Common myeloid progenitor, CD34-positive (primary cell): ENCODE data around the gene DDN.
A peak's percentile ranks its signal among the peaks of the same experiment; 100 is the strongest.

Experiments
- CTCF ChIA-PET: fragments of 350-600 bp; sonication (Branson Sonifier 250); formaldehyde crosslinking; loops from one replicate; lab custom pipeline; 2021; ENCODE audit warnings: antibody characterized with exemption; lab: Charles Lee
- POLR2A ChIA-PET: fragments of 350-600 bp; sonication (Branson Sonifier 250); formaldehyde crosslinking; loops from one replicate; lab custom pipeline; 2021; ENCODE audit warnings: antibody characterized with exemption; lab: Charles Lee
- DNase-seq, 3 donors: peaks; one replicate each; pipeline versions ENCODE4 v3.0.0 to v3.0.0-alpha.2; 2013
- H3K27ac ChIP-seq, 2 experiments: 1 replicate in 1 of 2; 2 replicates in 1 of 2; pipeline ENCODE4 v1.7.0; 2013; ENCODE audit warnings: inconsistent platforms in 2 of 2, low read length in 2 of 2, mild to moderate bottlenecking in 2 of 2, low read depth in 1 of 2, moderate library complexity in 1 of 2; ENCODE audit not compliant: severe bottlenecking in 2 of 2, insufficient read depth in 1 of 2, poor library complexity in 1 of 2
- H3K27me3 ChIP-seq, 5 experiments: replicated peaks in 2 of 5; 1 replicate in 3 of 5; 2 replicates in 2 of 5; pipeline versions ENCODE4 v1.6.1 to v1.7.0; 2013; ENCODE audit warnings: low read length in 4 of 5, mild to moderate bottlenecking in 2 of 5, moderate library complexity in 2 of 5, inconsistent platforms in 1 of 5; ENCODE audit not compliant: insufficient read depth in 5 of 5, control insufficient read depth in 4 of 5
- H3K36me3 ChIP-seq, 4 experiments: 1 replicate in 2 of 4; 2 replicates in 2 of 4; pipeline versions ENCODE4 v1.6.1 to v1.7.0; 2013; ENCODE audit warnings: low read length in 3 of 4, control low read depth in 1 of 4, mild to moderate bottlenecking in 1 of 4; ENCODE audit not compliant: control insufficient read depth in 4 of 4, insufficient read depth in 4 of 4
- H3K4me1 ChIP-seq, 4 experiments: 1 replicate in 3 of 4; 2 replicates in 1 of 4; pipeline versions ENCODE4 v1.6.1 to v1.7.1; 2013; ENCODE audit warnings: low read length in 3 of 4, mild to moderate bottlenecking in 3 of 4, control low read depth in 1 of 4, inconsistent platforms in 1 of 4, moderate library complexity in 1 of 4; ENCODE audit not compliant: control insufficient read depth in 4 of 4, insufficient read depth in 4 of 4; ENCODE audit errors: control extremely low read depth in 1 of 4
- H3K4me3 ChIP-seq, 7 experiments: 1 replicate in 4 of 7; 2 replicates in 3 of 7; pipeline versions ENCODE4 v1.5.1 to v1.7.0; 2013; ENCODE audit warnings: mild to moderate bottlenecking in 7 of 7, low read length in 6 of 7, moderate library complexity in 6 of 7, inconsistent platforms in 2 of 7, low read depth in 2 of 7, control low read depth in 1 of 7; ENCODE audit not compliant: insufficient read depth in 4 of 7, control insufficient read depth in 1 of 7; ENCODE audit errors: extremely low read depth in 1 of 7
- H3K9me3 ChIP-seq, 5 experiments: 1 replicate in 4 of 5; 2 replicates in 1 of 5; pipeline versions ENCODE4 v1.6.1 to v1.7.1; 2013; ENCODE audit warnings: low read length in 4 of 5, mild to moderate bottlenecking in 2 of 5, inconsistent platforms in 1 of 5, low read depth in 1 of 5, moderate library complexity in 1 of 5; ENCODE audit not compliant: control insufficient read depth in 4 of 5, insufficient read depth in 2 of 5; ENCODE audit errors: control extremely low read depth in 1 of 5
- WGBS: methylation state at CpG from one replicate; pipeline ENCODE4 v1.1.5; 2013; ENCODE audit not compliant: insufficient coverage; 5-methylcytosine and 5-hydroxymethylcytosine counted together

DDN gene

GRCh38 chr12:48969160-48969771 lies 29.9 kb downstream of the DDN start:
- no peak overlapping the region for H3K4me3 ChIP-seq
- no peak overlapping the region for H3K27ac ChIP-seq
- DNase-seq = peak in 1 of 3 donors; percentile 30
- ChIA-PET POLR2A (interaction anchor here (1.3 to 1.4 kb wide), 2 partner anchors 12 to 25 kb away, joined by 4 to 8 read pairs; partner anchors contain the start of gene ARF3), CTCF (interaction anchor here (1.2 to 75.7 kb wide), 4 partner anchors 21 to 80 kb away, joined by 3 to 1637 read pairs (median 290); partner anchors contain the start of genes ARF3, DDN, FKBP11 and WNT1)
- H3K9me3 ChIP-seq = no peaks in the 10 kb centered on the region
- H3K36me3 ChIP-seq = no peaks in the 10 kb centered on the region
- peaks cover 0 to 58% (median 37%) of the 10 kb centered on the region in 5 experiments for H3K27me3 ChIP-seq
- whole genome bisulfite sequencing = 60% methylated on average over 5 of the region's 8 CpGs
- peaks cover 0 to 55% (median 41%) of the 10 kb centered on the region in 4 experiments for H3K4me1 ChIP-seq

DNA sequence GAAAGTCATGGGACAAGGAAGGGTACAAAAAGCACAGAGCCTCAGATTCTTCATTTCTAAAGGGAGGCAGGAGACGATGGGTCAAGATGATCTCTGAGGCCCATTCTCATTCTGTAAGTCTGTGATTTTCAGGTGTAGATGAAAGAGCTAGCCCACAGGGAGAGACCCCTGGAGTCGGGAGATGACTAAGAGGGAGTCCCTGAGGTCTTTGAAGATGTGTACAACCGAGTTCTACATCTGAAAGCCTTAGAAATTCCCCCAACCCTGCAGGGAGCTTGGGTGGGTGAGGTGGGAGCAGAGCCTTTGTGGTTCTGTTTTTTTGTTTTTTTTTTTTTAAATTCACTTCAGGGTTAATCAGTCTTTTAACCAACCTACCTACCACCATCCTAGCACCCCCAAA lies 30.7 kb downstream of the DDN start:
- Histone ChIP-seq H3K9me3 (no peaks in the 10 kb centered on the region), H3K4me3 (no peak overlapping the region), H3K4me1 (peaks cover 0 to 48% (median 39%) of the 10 kb centered on the region in 4 experiments), H3K27me3 (peaks cover 0 to 50% (median 34%) of the 10 kb centered on the region in 5 experiments), H3K27ac (no peak overlapping the region), H3K36me3 (no peaks in the 10 kb centered on the region)
- 95% methylated on average over 3 of the region's 3 CpGs for WGBS
- ChIA-PET POLR2A (no interaction called here), CTCF (interaction anchor here (1.2 to 75.7 kb wide), 5 partner anchors 22 to 79 kb away, joined by 3 to 1637 read pairs (median 4); partner anchors contain the start of genes ARF3, DDN, FKBP11 and WNT1)
- no peak for DNase-seq

- Histone ChIP-seq H3K4me1 (peaks cover 0 to 43% (median 38%) of the 10 kb centered on the region in 4 experiments), H3K9me3 (no peaks in the 10 kb centered on the region), H3K4me3 (no peak overlapping the region), H3K27me3 (peaks cover 0 to 45% (median 30%) of the 10 kb centered on the region in 5 experiments), H3K36me3 (no peaks in the 10 kb centered on the region), H3K27ac (no peak overlapping the region)
- DNase-seq = no peak
- POLR2A ChIA-PET = no interaction called here
- CTCF ChIA-PET = interaction anchor here (0.8 to 75.7 kb wide), 5 partner anchors 23 to 78 kb away, joined by 3 to 1637 read pairs (median 4); partner anchors contain the start of genes ARF3, DDN, FKBP11 and WNT1
- 82% methylated on average over 2 of the region's 7 CpGs for WGBS
Observed at GRCh38 chr12:48967991-48968390, 31.2 kb downstream of the DDN start.

GRCh38 chr12:48966177-48966895 lies 32.8 kb downstream of the DDN start:
- Histone ChIP-seq H3K4me1 (peaks cover 0 to 26% (median 21%) of the 10 kb centered on the region in 4 experiments), H3K27ac (no peak overlapping the region), H3K9me3 (no peaks in the 10 kb centered on the region), H3K36me3 (no peaks in the 10 kb centered on the region), H3K27me3 (peaks cover 0 to 32% (median 18%) of the 10 kb centered on the region in 5 experiments), H3K4me3 (no peak overlapping the region)
- 90% methylated on average over 15 of the region's 20 CpGs for WGBS
- POLR2A ChIA-PET = interaction anchor here (0.8 to 1.8 kb wide), 3 partner anchors 9 to 30 kb away, joined by 3 to 4 read pairs (median 3); partner anchors contain the start of genes ARF3 and WNT1
- DNase-seq = peak in 2 of 3 donors; percentile 42 to 47
- CTCF ChIA-PET = interaction anchor here (1.8 to 75.7 kb wide), 3 partner anchors 24 to 74 kb away, joined by 4 to 1637 read pairs (median 578); partner anchors contain the start of genes ARF3, DDN, FKBP11 and WNT1

DNA sequence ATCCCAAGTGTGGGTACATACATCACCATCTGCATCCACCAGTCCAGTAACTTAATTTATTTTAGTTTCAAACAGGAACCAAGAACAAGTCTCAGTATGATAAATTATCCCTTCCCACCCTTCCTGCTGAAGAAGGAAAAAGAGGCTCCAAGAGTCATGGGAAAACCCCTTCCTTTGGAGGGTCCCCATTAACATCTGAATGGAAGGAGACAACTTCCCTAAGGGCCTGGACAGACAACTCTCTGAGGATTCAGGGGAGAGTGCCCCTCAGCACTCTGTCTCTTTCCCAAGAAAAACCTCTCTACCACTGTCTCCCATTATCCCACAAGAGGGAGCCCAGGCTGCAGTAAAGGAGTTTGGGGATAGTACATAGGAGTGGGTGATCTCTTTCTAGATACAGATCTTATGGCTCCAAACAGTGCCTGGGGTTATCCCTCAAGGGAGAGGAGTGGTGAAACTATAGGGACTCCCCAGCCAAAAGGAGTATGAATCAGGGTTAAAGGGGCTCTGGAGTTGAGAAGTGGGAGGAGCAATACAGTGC lies 33.8 kb downstream of the DDN start:
- no peaks in the 10 kb centered on the region for H3K36me3 ChIP-seq
- POLR2A ChIA-PET = interaction anchor here (1.8 kb wide), 1 partner anchor 8 kb away, joined by 4 read pairs; the partner anchor contains the start of gene ARF3

DNA sequence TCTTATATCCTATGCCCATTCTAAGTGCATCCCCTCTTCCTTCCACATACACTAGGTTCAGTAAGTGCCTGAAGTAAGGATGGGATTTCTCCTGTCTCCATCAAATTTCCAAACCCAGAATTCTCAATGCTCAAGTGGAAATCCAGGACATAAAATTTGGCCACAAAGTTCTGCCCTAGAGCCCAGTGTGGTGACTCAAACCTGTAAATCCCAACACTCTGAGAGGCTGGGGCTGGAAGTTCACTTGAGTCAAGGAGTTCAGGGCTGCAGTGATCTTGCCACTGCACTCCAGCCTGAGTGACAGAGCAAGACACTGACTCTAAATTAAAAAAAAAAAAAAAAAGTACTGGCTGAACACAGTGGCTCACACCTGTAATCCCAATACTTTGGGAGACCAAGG lies 37.4 kb downstream of the DDN start:
- Histone ChIP-seq H3K36me3 (no peaks in the 10 kb centered on the region), H3K9me3 (no peaks in the 10 kb centered on the region), H3K4me1 (peaks cover 7 to 19% (median 11%) of the 10 kb centered on the region in 4 experiments), H3K27ac (no peak overlapping the region), H3K27me3 (peaks cover 0 to 3% (median 0%) of the 10 kb centered on the region in 5 experiments), H3K4me3 (no peak overlapping the region)
- POLR2A ChIA-PET = interaction anchor here (0.6 kb wide), 1 partner anchor 263 kb away, joined by 3 read pairs; no protein-coding TSS in a partner anchor
- DNase-seq = no peak
- CTCF ChIA-PET = interaction anchor here (47.1 to 75.7 kb wide), 2 partner anchors 7 to 22 kb away, joined by 1637 read pairs; partner anchors contain the start of genes ARF3, DDN, FKBP11 and WNT1

More for the DNA sequence above, 33.8 kb downstream of the DDN start:
- H3K4me1 ChIP-seq = peaks cover 0 to 17% (median 11%) of the 10 kb centered on the region in 4 experiments
- no peaks in the 10 kb centered on the region for H3K9me3 ChIP-seq
- peaks cover 0 to 22% (median 9%) of the 10 kb centered on the region in 5 experiments for H3K27me3 ChIP-seq
- CTCF ChIA-PET = interaction anchor here (23.6 to 75.7 kb wide), 2 partner anchors 25 to 26 kb away, joined by 578 to 1637 read pairs; partner anchors contain the start of genes ARF3, DDN, FKBP11 and WNT1
- no peak for DNase-seq
- no peak overlapping the region for H3K27ac ChIP-seq
- H3K4me3 ChIP-seq = no peak overlapping the region
